IMR-90 (cell line): Measurements from ENCODE around the gene ARMC3. TPM values are rescaled to one million over a fixed set of nuclear protein-coding genes. Genes with fewer than 3 reads are reported as not detected.

Experiments used
- ATAC-seq: fragments of 200-7000 bp; cut with Tn5 transposase; 2 replicates; pipeline ENCODE4 v1.9.1; 2020; ENCODE audit warnings: low read depth, mild to moderate bottlenecking, moderate library complexity
- BruUV-seq: library from RNA; stranded (reverse); fragments of 400-500 nt; replicated peaks from 2 replicates; lab custom pipeline; 2021; lab: Mats Ljungman, UMichigan
- CTCF ChIA-PET: fragments of 300-600 bp; formaldehyde crosslinking; extraction: SDS; loops from one replicate; lab custom pipeline; 2021; ENCODE audit warnings: antibody characterized with exemption; lab: Yijun Ruan, JAX
- POLR2A ChIA-PET: fragments of 300-600 bp; sonication (Branson Sonifier 250); formaldehyde crosslinking; loops from one replicate; lab custom pipeline; 2022; ENCODE audit warnings: antibody characterized with exemption; ENCODE audit not compliant: unreplicated experiment; lab: Charles Lee
- DNase-seq: peaks from one replicate; pipeline ENCODE4 v3.0.0; 2013
- H2AFZ ChIP-seq: replicated peaks from 2 replicates; pipeline ENCODE3; 2013; ENCODE audit warnings: low read length, mild to moderate bottlenecking; ENCODE audit not compliant: poor library complexity
- H2AK5ac ChIP-seq: 2 replicates; pipeline ENCODE4 v1.6.1; 2013; ENCODE audit warnings: low read depth, low read length, inconsistent platforms
- H2AK9ac ChIP-seq: replicated peaks from 2 replicates; pipeline ENCODE3; 2013; ENCODE audit warnings: mild to moderate bottlenecking, low read depth, low read length, moderate library complexity; ENCODE audit not compliant: poor library complexity
- H2BK120ac ChIP-seq: 2 replicates; pipeline ENCODE4 v1.6.1; 2013; ENCODE audit warnings: low read depth, low read length, inconsistent platforms
- H2BK15ac ChIP-seq: 3 replicates; pipeline ENCODE4 v1.6.1; 2013; ENCODE audit warnings: low read depth, low read length, inconsistent platforms
- H2BK20ac ChIP-seq: 2 replicates; pipeline ENCODE4 v1.6.1; 2013; ENCODE audit warnings: low read depth, mild to moderate bottlenecking, inconsistent platforms, low read length, moderate library complexity
- H2BK5ac ChIP-seq: 2 replicates; pipeline ENCODE4 v1.6.1; 2013; ENCODE audit warnings: mild to moderate bottlenecking, low read depth, low read length, inconsistent platforms; ENCODE audit not compliant: poor library complexity, severe bottlenecking
- H3K14ac ChIP-seq: replicated peaks from 2 replicates; pipeline ENCODE4 v1.6.1; 2013; ENCODE audit warnings: low read depth, low read length, inconsistent platforms
- H3K18ac ChIP-seq: 2 replicates; pipeline ENCODE4 v1.6.1; 2013; ENCODE audit warnings: low read depth, low read length, control low read depth
- H3K23ac ChIP-seq: 2 replicates; pipeline ENCODE4 v1.6.1; 2013; ENCODE audit warnings: low read depth, low read length, inconsistent platforms
- H3K27ac ChIP-seq: 2 replicates; pipeline ENCODE4 v1.5.1; 2013; ENCODE audit warnings: mild to moderate bottlenecking, control low read depth, low read length; ENCODE audit not compliant: insufficient read depth
- H3K27me3 ChIP-seq: 2 replicates; pipeline ENCODE4 v1.6.1; 2013; ENCODE audit warnings: low read length; ENCODE audit not compliant: control insufficient read depth, insufficient read depth
- H3K36me3 ChIP-seq: 2 replicates; pipeline ENCODE4 v1.6.1; 2013; ENCODE audit warnings: low read length, mixed read lengths; ENCODE audit not compliant: control insufficient read depth, insufficient read depth
- H3K4ac ChIP-seq: 2 replicates; pipeline ENCODE4 v1.6.1; 2013; ENCODE audit warnings: low read depth, low read length, inconsistent platforms
- H3K4me1 ChIP-seq: 2 replicates; pipeline ENCODE4 v1.6.1; 2013; ENCODE audit warnings: low read length, mixed read lengths; ENCODE audit not compliant: control insufficient read depth, insufficient read depth
- H3K4me2 ChIP-seq: 2 replicates; pipeline ENCODE4 v1.6.1; 2013; ENCODE audit warnings: low read depth, mild to moderate bottlenecking, control low read depth, low read length, moderate library complexity
- H3K4me3 ChIP-seq: 2 replicates; pipeline ENCODE4 v1.5.1; 2013; ENCODE audit warnings: low read depth, mild to moderate bottlenecking, control low read depth, low read length, moderate library complexity; ENCODE audit not compliant: insufficient read depth
- H3K56ac ChIP-seq: 2 replicates; pipeline ENCODE4 v1.6.1; 2013; ENCODE audit warnings: low read length, inconsistent platforms; ENCODE audit not compliant: insufficient read depth; ENCODE audit errors: extremely low read depth
- H3K79me1 ChIP-seq, 2 experiments: 2 replicates each; pipeline ENCODE4 v1.6.1; 2013; ENCODE audit warnings: low read length in 2 of 2, inconsistent platforms in 1 of 2, low read depth in 1 of 2
- H3K9ac ChIP-seq: 2 replicates; pipeline ENCODE4 v1.6.1; 2013; ENCODE audit warnings: low read depth, low read length, control low read depth
- H3K9me1 ChIP-seq: 2 replicates; pipeline ENCODE4 v1.6.1; 2013; ENCODE audit warnings: low read length, inconsistent platforms; ENCODE audit not compliant: insufficient read depth
- H3K9me3 ChIP-seq: 2 replicates; pipeline ENCODE4 v1.6.1; 2013; ENCODE audit warnings: low read length; ENCODE audit not compliant: control insufficient read depth, insufficient read depth
- H4K20me1 ChIP-seq: 2 replicates; pipeline ENCODE4 v1.6.1; 2013; ENCODE audit warnings: low read length, inconsistent platforms; ENCODE audit not compliant: insufficient read depth
- H4K5ac ChIP-seq: 2 replicates; pipeline ENCODE4 v1.6.1; 2013; ENCODE audit warnings: mild to moderate bottlenecking, low read depth, low read length, control low read depth
- H4K8ac ChIP-seq, 2 experiments: 2 replicates each; pipeline ENCODE4 v1.6.1; 2013; ENCODE audit warnings: low read depth in 2 of 2, low read length in 2 of 2, control low read depth in 1 of 2, inconsistent platforms in 1 of 2
- H4K91ac ChIP-seq: 2 replicates; pipeline ENCODE4 v1.6.1; 2013; ENCODE audit warnings: low read depth, low read length, inconsistent platforms; ENCODE audit not compliant: insufficient read depth
- BHLHE40 ChIP-seq: fragments of 150-350 bp; IDR thresholded peaks from 2 replicates; pipeline ENCODE4 v1.6.1; 2016; ENCODE audit warnings: mild to moderate bottlenecking, low read depth, low read length
- CEBPB ChIP-seq: IDR thresholded peaks from 2 replicates; pipeline ENCODE4 v1.6.1; 2012; ENCODE audit warnings: low read depth, low read length, improper control_type of control experiment
- CHD1 ChIP-seq: IDR thresholded peaks from 2 replicates; pipeline ENCODE4 v1.6.1; 2012; ENCODE audit warnings: low read depth, low read length, improper control_type of control experiment
- CTCF ChIP-seq: conservative IDR thresholded peaks from 2 replicates; pipeline ENCODE4 v1.5.1; 2012; ENCODE audit warnings: mild to moderate bottlenecking, low read depth, low read length, improper control_type of control experiment
- ELK1 ChIP-seq: fragments of 150-350 bp; IDR thresholded peaks from 2 replicates; pipeline ENCODE4 v1.6.1; 2016; ENCODE audit warnings: low read depth, mild to moderate bottlenecking, low read length, moderate library complexity, borderline replicate concordance
- FOS ChIP-seq: fragments of 150-350 bp; IDR thresholded peaks from 2 replicates; pipeline ENCODE4 v1.6.1; 2016; ENCODE audit warnings: low read depth, low read length
- MAFK ChIP-seq: IDR thresholded peaks from 2 replicates; pipeline ENCODE4 v1.6.1; 2012; ENCODE audit warnings: low read depth, low read length, improper control_type of control experiment
- MAZ ChIP-seq: IDR thresholded peaks from 2 replicates; pipeline ENCODE4 v1.6.1; 2012; ENCODE audit warnings: low read depth, mild to moderate bottlenecking, low read length, improper control_type of control experiment, moderate library complexity, borderline replicate concordance
- MXI1 ChIP-seq: IDR thresholded peaks from 2 replicates; pipeline ENCODE4 v1.6.1; 2012; ENCODE audit warnings: low read depth, mild to moderate bottlenecking, low read length, moderate library complexity, borderline replicate concordance
- NFE2L2 ChIP-seq: fragments of 150-350 bp; IDR thresholded peaks from 2 replicates; pipeline ENCODE4 v1.6.1; 2016; ENCODE audit warnings: low read depth, mild to moderate bottlenecking, low read length
- POLR2A ChIP-seq: IDR thresholded peaks from 2 replicates; pipeline ENCODE4 v1.6.1; 2012; ENCODE audit warnings: mild to moderate bottlenecking, low read depth, low read length
- RAD21 ChIP-seq: IDR thresholded peaks from 2 replicates; pipeline ENCODE4 v1.6.1; 2012; ENCODE audit warnings: low read length, improper control_type of control experiment
- RCOR1 ChIP-seq: IDR thresholded peaks from 2 replicates; pipeline ENCODE4 v1.6.1; 2012; ENCODE audit warnings: mild to moderate bottlenecking, low read length, improper control_type of control experiment; ENCODE audit not compliant: insufficient replicate concordance
- RFX5 ChIP-seq: IDR thresholded peaks from 2 replicates; pipeline ENCODE4 v1.8.0; 2012; ENCODE audit warnings: low read depth, mild to moderate bottlenecking, low read length, moderate library complexity
- SMC3 ChIP-seq: fragments of 150-350 bp; IDR thresholded peaks from 2 replicates; pipeline ENCODE4 v1.6.1; 2016; ENCODE audit warnings: low read depth, mild to moderate bottlenecking, antibody characterized with exemption, low read length, moderate library complexity
- WGBS, 2 experiments: methylation state at CpG; one replicate each; pipeline versions ENCODE4 v1.1.5 to v1.1.7; 2013; ENCODE audit warnings: missing lambda C conversion rate in 2 of 2; ENCODE audit not compliant: insufficient read length in 1 of 2; ENCODE audit errors: extremely low coverage in 2 of 2; 5-methylcytosine and 5-hydroxymethylcytosine counted together
- dilution Hi-C: fragments of 300-500 bp; cut with HindIII; formaldehyde crosslinking; loops from one replicate; pipeline ENCODE4 v1.14.3; 2018; ENCODE audit warnings: low sequenced_read_pairs; ENCODE audit not compliant: unreplicated experiment
- in situ Hi-C: fragments of 300-500 bp; cut with MboI; formaldehyde crosslinking; loops from 3 replicates; pipeline ENCODE4 v1.14.3; 2019; ENCODE audit warnings: low sequenced_read_pairs, inconsistent platforms, mixed read lengths
- intact Hi-C: fragments of 100-400 bp; cut with micrococcal nuclease; formaldehyde crosslinking; loops from 2 replicates; pipeline ENCODE4 v1.10.0; 2022
- polyA plus RNA-seq, 3 experiments: library from polyadenylated mRNA; depleted of rRNA; stranded (reverse); fragments of >200 nt; gene quantifications; 2 replicates each; pipeline ENCODE4 v1.2.3, GENCODE V29; 2012; ENCODE audit warnings: low replicate concordance in 1 of 3
- total RNA-seq: library from RNA; depleted of rRNA; stranded (reverse); fragments of >200 nt; gene quantifications from 2 replicates; pipeline ENCODE4 v1.2.3, GENCODE V29; 2012
- TF ChIP-seq, protein P1 (sequence below): fragments of 150-350 bp; IDR thresholded peaks from 2 replicates; pipeline ENCODE4 v1.6.1; 2017; ENCODE audit warnings: mild to moderate bottlenecking, antibody characterized with exemption, low read length, low read depth

ARMC3 gene
- total and polyA plus RNA-seq, 2 of the 4 experiments (the other 2 are of a cell fraction), result not detected

DNA sequence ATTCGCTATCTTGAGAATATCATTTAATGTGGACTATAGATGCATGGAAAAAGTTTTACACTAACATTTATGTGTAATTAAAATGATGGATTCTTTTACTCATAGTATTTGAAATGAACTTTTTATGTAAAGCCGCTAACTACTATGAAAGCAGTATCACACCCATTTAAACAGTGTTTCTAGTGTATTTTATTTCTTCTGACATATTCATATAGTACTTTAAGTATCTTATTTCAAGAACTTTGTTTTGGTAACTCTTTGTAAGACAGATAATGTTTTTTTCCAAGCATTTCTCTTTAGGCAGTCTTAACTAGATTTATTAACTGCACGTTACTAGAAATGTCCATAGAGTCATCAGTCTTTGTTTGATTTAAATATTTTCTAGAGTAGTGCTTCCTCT is 12.5 kb upstream of the ARMC3 start:
- H3K9ac ChIP-seq, result no peak overlapping the region
- H3K79me1 ChIP-seq, result no peaks in the 10 kb centered on the region
- TF ChIP-seq MAFK (no peak), SMC3 (no peak), RAD21 (no peak), CHD1 (no peak), FOS (no peak), RCOR1 (no peak), POLR2A (no peak), CEBPB (no peak), MAZ (no peak), CTCF (no peak), NFE2L2 (no peak), ELK1 (no peak), MXI1 (no peak), BHLHE40 (no peak), RFX5 (no peak)
- TF ChIP-seq, protein P1, sequence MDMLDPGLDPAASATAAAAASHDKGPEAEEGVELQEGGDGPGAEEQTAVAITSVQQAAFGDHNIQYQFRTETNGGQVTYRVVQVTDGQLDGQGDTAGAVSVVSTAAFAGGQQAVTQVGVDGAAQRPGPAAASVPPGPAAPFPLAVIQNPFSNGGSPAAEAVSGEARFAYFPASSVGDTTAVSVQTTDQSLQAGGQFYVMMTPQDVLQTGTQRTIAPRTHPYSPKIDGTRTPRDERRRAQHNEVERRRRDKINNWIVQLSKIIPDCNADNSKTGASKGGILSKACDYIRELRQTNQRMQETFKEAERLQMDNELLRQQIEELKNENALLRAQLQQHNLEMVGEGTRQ, result no peak
- no peak overlapping the region for H2BK5ac ChIP-seq
- no CpG with 5 or more reads among the region's 3 CpGs for WGBS, 2 experiments
- no peaks in the 10 kb centered on the region for H3K9me3 ChIP-seq
- H3K18ac ChIP-seq, result no peak overlapping the region
- H2BK120ac ChIP-seq, result no peak overlapping the region
- no peaks in the 10 kb centered on the region for H4K20me1 ChIP-seq
- no peak overlapping the region for H4K5ac ChIP-seq
- H3K36me3 ChIP-seq, result no peaks in the 10 kb centered on the region
- H4K91ac ChIP-seq, result no peak overlapping the region
- no peak overlapping the region for H2BK20ac ChIP-seq
- H3K23ac ChIP-seq, result no peak overlapping the region
- DNase-seq (no peak), ATAC-seq (no peak)
- H2AK5ac ChIP-seq, result no peak overlapping the region
- dilution Hi-C loops (no loop called here), in situ Hi-C loops (no loop called here), intact Hi-C loops (no loop called here)
- no peaks in the 10 kb centered on the region for H3K4me1 ChIP-seq
- no peak overlapping the region for H4K8ac ChIP-seq
- no peak overlapping the region for H3K14ac ChIP-seq
- H2AK9ac ChIP-seq, result no peak overlapping the region
- H2BK15ac ChIP-seq, result no peak overlapping the region
- H3K27me3 ChIP-seq, result no peaks in the 10 kb centered on the region
- H2AFZ ChIP-seq, result no peak overlapping the region
- H3K4me2 ChIP-seq, result no peak overlapping the region
- no peak overlapping the region for H3K27ac ChIP-seq
- POLR2A ChIA-PET, result no interaction called here
- BruUV-seq, result no TSS peak
- H3K4me3 ChIP-seq, result no peak overlapping the region
- no peak overlapping the region for H3K4ac ChIP-seq
- no peak overlapping the region for H3K56ac ChIP-seq
- H3K9me1 ChIP-seq, result no peaks in the 10 kb centered on the region
- CTCF ChIA-PET, result no interaction called here
